Cerebellar cortex (tissue), 1 donor: Measurements from ENCODE around the gene TADA2B.

Experiments
- DNase-seq: peaks from one replicate; pipeline ENCODE4 v3.0.0-alpha.2; 2015; ENCODE audit warnings: low spot score

Gene TADA2B

GRCh38 chr4:7018281-7018680 is 24.9 kb upstream of the TADA2B start:
- no peak for DNase-seq

- no peak for DNase-seq
Measured at GRCh38 chr4:7019367-7019766, 23.8 kb upstream of the TADA2B start.

GRCh38 chr4:7020290-7020689 is 22.9 kb upstream of the TADA2B start:
- DNase-seq: no peak

GRCh38 chr4:7020856-7021255 is 22.3 kb upstream of the TADA2B start:
- DNase-seq: no peak

GRCh38 chr4:7021355-7021754 is 21.8 kb upstream of the TADA2B start:
- DNase-seq: no peak

- no peak for DNase-seq
Measured at GRCh38 chr4:7021930-7022664, 21.1 kb upstream of the TADA2B start.

- DNase-seq: no peak
Measured at GRCh38 chr4:7023486-7023885, 19.7 kb upstream of the TADA2B start.

- no peak for DNase-seq
Measured at GRCh38 chr4:7023901-7024300, 19.3 kb upstream of the TADA2B start.

GRCh38 chr4:7024336-7024890 is 18.8 kb upstream of the TADA2B start:
- no peak for DNase-seq

GRCh38 chr4:7025040-7025602 is 18.1 kb upstream of the TADA2B start:
- DNase-seq: no peak

GRCh38 chr4:7026107-7026506 is 17.1 kb upstream of the TADA2B start:
- no peak for DNase-seq

- DNase-seq: no peak
Measured at GRCh38 chr4:7027284-7027683, 15.9 kb upstream of the TADA2B start.

GRCh38 chr4:7027913-7028312 is 15.3 kb upstream of the TADA2B start:
- DNase-seq: no peak

GRCh38 chr4:7029212-7029611 is 14.0 kb upstream of the TADA2B start:
- no peak for DNase-seq

GRCh38 chr4:7029921-7030320 is 13.3 kb upstream of the TADA2B start:
- DNase-seq: no peak

- no peak for DNase-seq
Measured at GRCh38 chr4:7030856-7031255, 12.3 kb upstream of the TADA2B start.

GRCh38 chr4:7031558-7032449 is 11.4 kb upstream of the TADA2B start:
- DNase-seq: no peak

- DNase-seq: no peak
Measured at GRCh38 chr4:7032596-7032995, 10.6 kb upstream of the TADA2B start.

GRCh38 chr4:7034262-7035081 is 8.7 kb upstream of the TADA2B start:
- no peak for DNase-seq

- DNase-seq: no peak
Measured at GRCh38 chr4:7037425-7037824, 5.7 kb upstream of the TADA2B start.

GRCh38 chr4:7040765-7041164 is 2.4 kb upstream of the TADA2B start:
- no peak for DNase-seq

GRCh38 chr4:7041246-7041645 is 1.9 kb upstream of the TADA2B start:
- no peak for DNase-seq
